Mesendoderm (in vitro differentiated cells): ENCODE results near the gene GJA8.
A peak's percentile ranks its signal among the peaks of the same experiment; 100 is the strongest.

ENCODE experiments used
- DNase-seq: peaks from one replicate; pipeline ENCODE4 v3.0.0; 2013
- H2AK5ac ChIP-seq: 2 replicates; pipeline ENCODE4 v1.6.1; 2013; ENCODE audit warnings: low read length, inconsistent platforms
- H2BK120ac ChIP-seq: 2 replicates; pipeline ENCODE4 v1.6.1; 2013; ENCODE audit warnings: low read depth, mild to moderate bottlenecking, low read length, moderate library complexity, mixed read lengths
- H2BK15ac ChIP-seq: replicated peaks from 2 replicates; pipeline ENCODE4 v1.6.1; 2013; ENCODE audit warnings: low read depth, mild to moderate bottlenecking, moderate library complexity
- H2BK5ac ChIP-seq: 2 replicates; pipeline ENCODE4 v1.6.1; 2013; ENCODE audit warnings: low read length, inconsistent platforms
- H3K18ac ChIP-seq: 2 replicates; pipeline ENCODE4 v1.6.1; 2013; ENCODE audit warnings: mild to moderate bottlenecking, low read length, mixed read lengths
- H3K23ac ChIP-seq: one replicate; pipeline ENCODE4 v1.6.1; 2013; ENCODE audit warnings: low read length
- H3K27ac ChIP-seq: 2 replicates; pipeline ENCODE4 v1.5.1; 2013; ENCODE audit warnings: low read depth, mild to moderate bottlenecking, inconsistent platforms, low read length, moderate library complexity
- H3K27me3 ChIP-seq: 2 replicates; pipeline ENCODE4 v1.6.1; 2013; ENCODE audit warnings: low read length, control low read depth, mild to moderate bottlenecking, inconsistent platforms; ENCODE audit not compliant: insufficient read depth, poor library complexity
- H3K36me3 ChIP-seq: 2 replicates; pipeline ENCODE4 v1.6.1; 2013; ENCODE audit warnings: low read length, inconsistent platforms; ENCODE audit not compliant: control insufficient read depth, insufficient read depth
- H3K4ac ChIP-seq: one replicate; pipeline ENCODE4 v1.6.1; 2013; ENCODE audit warnings: low read depth, mild to moderate bottlenecking, low read length, moderate library complexity
- H3K4me1 ChIP-seq: 2 replicates; pipeline ENCODE4 v1.6.1; 2013; ENCODE audit warnings: low read depth, low read length, inconsistent platforms; ENCODE audit not compliant: control insufficient read depth
- H3K4me2 ChIP-seq: 2 replicates; pipeline ENCODE4 v1.6.1; 2013; ENCODE audit warnings: low read length
- H3K4me3 ChIP-seq: 2 replicates; pipeline ENCODE4 v1.5.1; 2013; ENCODE audit warnings: mild to moderate bottlenecking, low read length
- H3K56ac ChIP-seq: one replicate; pipeline ENCODE4 v1.6.1; 2013; ENCODE audit warnings: low read length
- H3K79me1 ChIP-seq: 2 replicates; pipeline ENCODE4 v1.6.1; 2013; ENCODE audit warnings: low read length, inconsistent platforms
- H3K79me2 ChIP-seq: 2 replicates; pipeline ENCODE4 v1.6.1; 2013; ENCODE audit warnings: mild to moderate bottlenecking, low read length; ENCODE audit not compliant: control insufficient read depth, insufficient read depth
- H3K9ac ChIP-seq: 2 replicates; pipeline ENCODE4 v1.6.1; 2013; ENCODE audit warnings: low read length, inconsistent platforms
- H4K5ac ChIP-seq: one replicate; pipeline ENCODE4 v1.6.1; 2013; ENCODE audit warnings: low read length
- H4K8ac ChIP-seq: one replicate; pipeline ENCODE4 v1.6.1; 2013; ENCODE audit warnings: low read depth, mild to moderate bottlenecking, control low read depth, low read length, moderate library complexity
- WGBS: extraction: QIAGEN DNeasy Blood & Tissue Kit; methylation state at CpG from one replicate; pipeline ENCODE4 v1.1.7; 2013; ENCODE audit warnings: low lambda C conversion rate, missing lambda C conversion rate; ENCODE audit not compliant: insufficient coverage; ENCODE audit errors: extremely low coverage; 5-methylcytosine and 5-hydroxymethylcytosine counted together

The GJA8 gene

GRCh38 chr1:147879911-147880310 is 22.7 kb upstream of the GJA8 start:
- H3K36me3 ChIP-seq = no peaks in the 10 kb centered on the region
- H3K9ac ChIP-seq = no peak overlapping the region
- H3K4ac ChIP-seq = no peak overlapping the region
- DNase-seq = no peak
- H3K79me2 ChIP-seq = no peaks in the 10 kb centered on the region
- H3K56ac ChIP-seq = no peak overlapping the region
- H3K27me3 ChIP-seq = no peaks in the 10 kb centered on the region
- H2AK5ac ChIP-seq = no peak overlapping the region
- no peak overlapping the region for H2BK120ac ChIP-seq
- no peak overlapping the region for H3K27ac ChIP-seq
- H3K4me1 ChIP-seq = no peaks in the 10 kb centered on the region
- no peak overlapping the region for H3K4me3 ChIP-seq
- no peak overlapping the region for H4K5ac ChIP-seq
- no peak overlapping the region for H3K18ac ChIP-seq
- no peak overlapping the region for H3K4me2 ChIP-seq
- no peaks in the 10 kb centered on the region for H3K79me1 ChIP-seq
- H4K8ac ChIP-seq = no peak overlapping the region
- no peak overlapping the region for H2BK15ac ChIP-seq
- no peak overlapping the region for H2BK5ac ChIP-seq
- H3K23ac ChIP-seq = no peak overlapping the region

GRCh38 chr1:147882535-147882934 is 20.1 kb upstream of the GJA8 start:
- Histone ChIP-seq H4K5ac (no peak overlapping the region), H2AK5ac (no peak overlapping the region), H3K79me2 (no peaks in the 10 kb centered on the region), H2BK15ac (no peak overlapping the region), H3K56ac (no peak overlapping the region), H3K36me3 (no peaks in the 10 kb centered on the region), H3K18ac (no peak overlapping the region), H3K23ac (no peak overlapping the region), H2BK5ac (no peak overlapping the region), H3K4me3 (no peak overlapping the region), H3K4me2 (no peak overlapping the region), H4K8ac (no peak overlapping the region), H2BK120ac (no peak overlapping the region), H3K27ac (no peak overlapping the region), H3K4me1 (no peaks in the 10 kb centered on the region), H3K79me1 (no peaks in the 10 kb centered on the region), H3K27me3 (no peaks in the 10 kb centered on the region), H3K4ac (no peak overlapping the region), H3K9ac (no peak overlapping the region)
- DNase-seq = no peak
- no CpG with 5 or more reads among the region's 2 CpGs for WGBS

GRCh38 chr1:147890177-147890790 is 12.3 kb upstream of the GJA8 start:
- no peaks in the 10 kb centered on the region for H3K79me1 ChIP-seq
- DNase-seq = peak; percentile 89
- no peak overlapping the region for H2BK15ac ChIP-seq
- H3K36me3 ChIP-seq = no peaks in the 10 kb centered on the region
- no peak overlapping the region for H2BK5ac ChIP-seq
- H3K23ac ChIP-seq = no peak overlapping the region
- no CpG with 5 or more reads among the region's 12 CpGs for WGBS
- no peak overlapping the region for H3K4me3 ChIP-seq
- no peak overlapping the region for H3K27ac ChIP-seq
- H3K56ac ChIP-seq = peak overlapping the region; percentile 79
- H3K79me2 ChIP-seq = no peaks in the 10 kb centered on the region
- H3K18ac ChIP-seq = peak overlapping the region; percentile 94
- H3K4me1 ChIP-seq = no peaks in the 10 kb centered on the region
- H3K9ac ChIP-seq = no peak overlapping the region
- H2BK120ac ChIP-seq = peak overlapping the region; percentile 94
- H4K5ac ChIP-seq = no peak overlapping the region
- H2AK5ac ChIP-seq = no peak overlapping the region
- no peak overlapping the region for H4K8ac ChIP-seq
- no peaks in the 10 kb centered on the region for H3K27me3 ChIP-seq
- no peak overlapping the region for H3K4ac ChIP-seq
- no peak overlapping the region for H3K4me2 ChIP-seq

- no peaks in the 10 kb centered on the region for H3K27me3 ChIP-seq
- no peaks in the 10 kb centered on the region for H3K36me3 ChIP-seq
- H2AK5ac ChIP-seq = peak overlapping the region; percentile 43
- H4K8ac ChIP-seq = no peak overlapping the region
- no peak overlapping the region for H3K4me2 ChIP-seq
- WGBS = no CpG with 5 or more reads among the region's 5 CpGs
- no peak overlapping the region for H3K4me3 ChIP-seq
- no peak overlapping the region for H3K18ac ChIP-seq
- no peak overlapping the region for H2BK5ac ChIP-seq
- no peak overlapping the region for H3K23ac ChIP-seq
- no peak overlapping the region for H3K27ac ChIP-seq
- H2BK120ac ChIP-seq = no peak overlapping the region
- no peaks in the 10 kb centered on the region for H3K79me2 ChIP-seq
- no peaks in the 10 kb centered on the region for H3K79me1 ChIP-seq
- H3K56ac ChIP-seq = no peak overlapping the region
- no peak overlapping the region for H4K5ac ChIP-seq
- H3K9ac ChIP-seq = no peak overlapping the region
- DNase-seq = no peak
- H3K4ac ChIP-seq = no peak overlapping the region
- no peak overlapping the region for H2BK15ac ChIP-seq
- H3K4me1 ChIP-seq = no peaks in the 10 kb centered on the region
These were observed 11.5 kb upstream of the GJA8 start for GRCh38 chr1:147891088-147891487.

GRCh38 chr1:147892216-147892615 is 10.4 kb upstream of the GJA8 start:
- H2BK15ac ChIP-seq = no peak overlapping the region
- no peak overlapping the region for H3K23ac ChIP-seq
- no peaks in the 10 kb centered on the region for H3K4me1 ChIP-seq
- no peaks in the 10 kb centered on the region for H3K79me1 ChIP-seq
- no peak overlapping the region for H2BK120ac ChIP-seq
- H4K5ac ChIP-seq = no peak overlapping the region
- no peak overlapping the region for H3K4me3 ChIP-seq
- no peak overlapping the region for H3K9ac ChIP-seq
- H2BK5ac ChIP-seq = no peak overlapping the region
- H3K79me2 ChIP-seq = no peaks in the 10 kb centered on the region
- DNase-seq = peak; percentile 49
- no peak overlapping the region for H2AK5ac ChIP-seq
- no peaks in the 10 kb centered on the region for H3K36me3 ChIP-seq
- no peaks in the 10 kb centered on the region for H3K27me3 ChIP-seq
- no peak overlapping the region for H3K27ac ChIP-seq
- peak overlapping the region; percentile 44 for H3K56ac ChIP-seq
- no peak overlapping the region for H3K4me2 ChIP-seq
- H4K8ac ChIP-seq = no peak overlapping the region
- no peak overlapping the region for H3K4ac ChIP-seq
- peak overlapping the region; percentile 46 for H3K18ac ChIP-seq
- no CpG with 5 or more reads among the region's 5 CpGs for WGBS

- Histone ChIP-seq H3K79me1 (no peaks in the 10 kb centered on the region), H3K4me1 (no peaks in the 10 kb centered on the region), H4K8ac (no peak overlapping the region), H4K5ac (no peak overlapping the region), H2BK15ac (no peak overlapping the region), H3K4me2 (no peak overlapping the region), H3K23ac (no peak overlapping the region), H3K27ac (no peak overlapping the region), H2BK5ac (no peak overlapping the region), H3K79me2 (no peaks in the 10 kb centered on the region), H2BK120ac (no peak overlapping the region), H3K36me3 (no peaks in the 10 kb centered on the region), H2AK5ac (no peak overlapping the region), H3K4ac (no peak overlapping the region), H3K4me3 (no peak overlapping the region), H3K9ac (no peak overlapping the region), H3K27me3 (no peaks in the 10 kb centered on the region), H3K56ac (no peak overlapping the region), H3K18ac (no peak overlapping the region)
- WGBS = no CpG with 5 or more reads among the region's 1 CpG
- peak; percentile 68 for DNase-seq
These were observed 9.8 kb upstream of the GJA8 start for GRCh38 chr1:147892731-147893214.
